Right renal pelvis (tissue), 4 donors: ENCODE measurements around the gene POMT2. TPM values are rescaled to one million over a fixed set of nuclear protein-coding genes. Genes with fewer than 3 reads are reported as not detected.

Experiments
- DNase-seq, 4 donors: peaks; one replicate each; pipeline ENCODE4 v3.0.0-alpha.2; 2013; ENCODE audit warnings: low read depth in 4 of 4, low spot score in 3 of 4, missing footprints in 1 of 4
- polyA plus RNA-seq, 4 donors: library from polyadenylated mRNA; unstranded; fragments of 120-200 nt; gene quantifications; one replicate each; pipeline ENCODE4 v1.2.1, GENCODE V29; 2013; ENCODE audit not compliant: insufficient read length in 4 of 4

POMT2 gene
- polyA plus RNA-seq, 4 donors: 40.7 to 50.5 (median 44.6) TPM

GRCh38 chr14:77245820-77246219 lies 74.9 kb downstream of the POMT2 start:
- no peak for DNase-seq

- DNase-seq: no peak
Measured at GRCh38 chr14:77243853-77244252, 76.8 kb downstream of the POMT2 start.

- DNase-seq: no peak
Measured at GRCh38 chr14:77242752-77243151, 77.9 kb downstream of the POMT2 start.

GRCh38 chr14:77241955-77242354 lies 78.7 kb downstream of the POMT2 start:
- no peak for DNase-seq

- DNase-seq: no peak
Measured at GRCh38 chr14:77240336-77240915, 80.3 kb downstream of the POMT2 start.

- no peak for DNase-seq
Measured at GRCh38 chr14:77239412-77239811, 81.3 kb downstream of the POMT2 start.

GRCh38 chr14:77238996-77239395 lies 81.7 kb downstream of the POMT2 start:
- DNase-seq: no peak

- DNase-seq: no peak
Measured at GRCh38 chr14:77238356-77238755, 82.3 kb downstream of the POMT2 start.

- DNase-seq: no peak
Measured at GRCh38 chr14:77236814-77237213, 83.9 kb downstream of the POMT2 start.

GRCh38 chr14:77231721-77232120 lies 89.0 kb downstream of the POMT2 start:
- no peak for DNase-seq

- DNase-seq: no peak
Measured at GRCh38 chr14:77230914-77231313, 89.8 kb downstream of the POMT2 start.

GRCh38 chr14:77228056-77228455 lies 92.6 kb downstream of the POMT2 start:
- DNase-seq: no peak

- DNase-seq: no peak
Measured at GRCh38 chr14:77225892-77226557, 94.7 kb downstream of the POMT2 start.

GRCh38 chr14:77225254-77225653 lies 95.4 kb downstream of the POMT2 start:
- no peak for DNase-seq

Other genes starting within 250 kb of the POMT2 start
- 10 to 100 TPM; 21.6 to 26.7 (median 24.4) TPM for gene CIPC, start 222.6 kb downstream of the POMT2 start, polyA plus RNA-seq
- under 1 TPM; 0.37 to 0.57 (median 0.38) TPM for gene ZDHHC22, start 179.1 kb downstream of the POMT2 start, polyA plus RNA-seq
- gene TMEM63C, start 139.1 kb downstream of the POMT2 start, polyA plus RNA-seq: 1 to 10 TPM in 3 of 4 donors, under 1 TPM in 1; 0.50 to 1.7 (median 1.1) TPM
- gene NGB, start 49.7 kb downstream of the POMT2 start, polyA plus RNA-seq: under 1 TPM in 1 of 4 donors, not detected in 3; 0.05 TPM
- gene GSTZ1, start 153 bp upstream of the POMT2 start, polyA plus RNA-seq: 10 to 100 TPM; 22.5 to 29.4 (median 26.7) TPM
- 10 to 100 TPM; 20.2 to 24.9 (median 22.7) TPM for gene TMED8, start 56.2 kb upstream of the POMT2 start, polyA plus RNA-seq
- 1 to 10 TPM; 6.3 to 8.4 (median 7.8) TPM for gene SAMD15, start 56.5 kb upstream of the POMT2 start, polyA plus RNA-seq
- gene NOXRED1, start 102.6 kb upstream of the POMT2 start, polyA plus RNA-seq: 1 to 10 TPM; 1.6 to 3.5 (median 2.6) TPM
- 10 to 100 TPM; 29.3 to 31.6 (median 30.0) TPM for gene VIPAS39, start 136.7 kb upstream of the POMT2 start, polyA plus RNA-seq
- gene AHSA1, start 137.2 kb upstream of the POMT2 start, polyA plus RNA-seq: 100 to 1,000 TPM; 192 to 237 (median 209) TPM
- 1 to 10 TPM; 1.2 to 2.7 (median 1.9) TPM for gene ISM2, start 177.9 kb upstream of the POMT2 start, polyA plus RNA-seq